OCI-LY1 (cell line): Measurements from ENCODE around the gene ARIH2.

Experiments
- H2AFZ ChIP-seq: fragments of 200-600 bp; sonication (generic), shearing (Covaris generic); 2 replicates; pipeline ENCODE4 v1.6.0; 2014; ENCODE audit warnings: antibody characterized with exemption, mild to moderate bottlenecking, low read length
- H3F3A ChIP-seq: fragments of 200-600 bp; sonication (generic), shearing (Covaris generic); 2 replicates; pipeline ENCODE4 v1.6.0; 2014; ENCODE audit warnings: mild to moderate bottlenecking, antibody characterized with exemption, low read length, moderate library complexity; ENCODE audit not compliant: insufficient read depth
- H3K27ac ChIP-seq: fragments of 200-600 bp; sonication (generic); 2 replicates; pipeline ENCODE4 v1.5.1; 2014; ENCODE audit warnings: low read length, mixed run types, mild to moderate bottlenecking, low read depth; ENCODE audit not compliant: poor library complexity, severe bottlenecking
- H3K27me3 ChIP-seq: fragments of 200-600 bp; sonication (generic); 2 replicates; pipeline ENCODE4 v1.6.0; 2014; ENCODE audit warnings: antibody characterized with exemption, mild to moderate bottlenecking, low read length, moderate library complexity; ENCODE audit not compliant: insufficient read depth
- H3K36me3 ChIP-seq: fragments of 200-600 bp; sonication (generic); 2 replicates; pipeline ENCODE4 v1.6.1; 2014; ENCODE audit warnings: mild to moderate bottlenecking, antibody characterized with exemption, low read length, moderate library complexity, mixed read lengths; ENCODE audit not compliant: insufficient read depth
- H3K4me1 ChIP-seq: fragments of 200-600 bp; sonication (generic); 2 replicates; pipeline ENCODE4 v1.5.1; 2014; ENCODE audit warnings: mild to moderate bottlenecking, low read length, moderate library complexity; ENCODE audit not compliant: insufficient read depth, severe bottlenecking
- H3K4me2 ChIP-seq: fragments of 200-600 bp; sonication (generic), shearing (Covaris generic); 2 replicates; pipeline ENCODE4 v1.6.1; 2014; ENCODE audit warnings: low read length
- H3K4me3 ChIP-seq: fragments of 200-600 bp; sonication (generic); 2 replicates; pipeline ENCODE4 v1.5.1; 2014; ENCODE audit warnings: low read length, low read depth, mild to moderate bottlenecking, mixed read lengths; ENCODE audit not compliant: poor library complexity, severe bottlenecking
- H3K79me2 ChIP-seq: fragments of 200-600 bp; shearing (Covaris generic); 2 replicates; pipeline ENCODE4 v1.6.1; 2016; ENCODE audit warnings: mixed run types, low read length, mixed read lengths; ENCODE audit not compliant: insufficient read depth
- H3K9ac ChIP-seq: fragments of 200-600 bp; sonication (generic), shearing (Covaris generic); 2 replicates; pipeline ENCODE4 v1.6.1; 2014; ENCODE audit warnings: mild to moderate bottlenecking, low read length, mixed read lengths
- H3K9me2 ChIP-seq: fragments of 200-600 bp; sonication (generic), shearing (Covaris generic); 2 replicates; pipeline ENCODE4 v1.6.1; 2014; ENCODE audit warnings: low read depth, mild to moderate bottlenecking, low read length, mixed read lengths
- H3K9me3 ChIP-seq: fragments of 200-600 bp; shearing (Covaris generic); 2 replicates; pipeline ENCODE4 v1.6.1; 2014; ENCODE audit warnings: low read length, mixed read lengths
- H4K20me1 ChIP-seq: fragments of 200-600 bp; sonication (generic), shearing (Covaris generic); 2 replicates; pipeline ENCODE4 v1.6.0; 2016; ENCODE audit warnings: mild to moderate bottlenecking, low read length; ENCODE audit not compliant: insufficient read depth
- EZH2 ChIP-seq: fragments of 200-600 bp; sonication (generic), shearing (Covaris generic); IDR thresholded peaks from 2 replicates; pipeline ENCODE4 v1.8.0; 2017; ENCODE audit warnings: borderline replicate concordance, mixed run types, mild to moderate bottlenecking, antibody characterized with exemption, low read length, moderate library complexity, mixed read lengths
- TF ChIP-seq, protein P1 (sequence below): fragments of 200-600 bp; sonication (generic), shearing (Covaris generic); IDR thresholded peaks from 2 replicates; pipeline ENCODE4 v1.5.1; 2017; ENCODE audit warnings: mild to moderate bottlenecking, antibody characterized with exemption, low read length, moderate library complexity, mixed read lengths

Gene ARIH2

DNA sequence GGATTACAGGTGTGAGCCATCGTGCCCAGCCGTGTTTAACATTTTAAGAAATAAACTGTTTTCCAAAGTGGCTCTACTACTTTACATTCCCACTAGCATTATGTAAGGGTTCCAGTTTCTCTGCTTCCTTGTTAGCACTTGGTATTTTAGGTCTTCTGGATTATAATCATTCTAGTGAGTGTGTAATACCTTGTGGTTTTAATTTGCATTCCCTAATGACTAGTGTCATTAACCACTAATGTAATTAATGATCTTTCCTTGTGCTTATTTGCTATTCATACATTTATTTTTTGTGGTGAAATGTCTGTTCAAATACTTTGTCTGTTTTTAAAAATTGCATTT is 30.7 kb downstream of the ARIH2 start:
- no peak overlapping the region for H3K4me2 ChIP-seq
- H3F3A ChIP-seq = no peaks in the 10 kb centered on the region
- no peak overlapping the region for H2AFZ ChIP-seq
- H4K20me1 ChIP-seq = no peaks in the 10 kb centered on the region
- H3K27me3 ChIP-seq = no peaks in the 10 kb centered on the region
- peaks cover 33% of the 10 kb centered on the region for H3K79me2 ChIP-seq
- TF ChIP-seq, protein P1, sequence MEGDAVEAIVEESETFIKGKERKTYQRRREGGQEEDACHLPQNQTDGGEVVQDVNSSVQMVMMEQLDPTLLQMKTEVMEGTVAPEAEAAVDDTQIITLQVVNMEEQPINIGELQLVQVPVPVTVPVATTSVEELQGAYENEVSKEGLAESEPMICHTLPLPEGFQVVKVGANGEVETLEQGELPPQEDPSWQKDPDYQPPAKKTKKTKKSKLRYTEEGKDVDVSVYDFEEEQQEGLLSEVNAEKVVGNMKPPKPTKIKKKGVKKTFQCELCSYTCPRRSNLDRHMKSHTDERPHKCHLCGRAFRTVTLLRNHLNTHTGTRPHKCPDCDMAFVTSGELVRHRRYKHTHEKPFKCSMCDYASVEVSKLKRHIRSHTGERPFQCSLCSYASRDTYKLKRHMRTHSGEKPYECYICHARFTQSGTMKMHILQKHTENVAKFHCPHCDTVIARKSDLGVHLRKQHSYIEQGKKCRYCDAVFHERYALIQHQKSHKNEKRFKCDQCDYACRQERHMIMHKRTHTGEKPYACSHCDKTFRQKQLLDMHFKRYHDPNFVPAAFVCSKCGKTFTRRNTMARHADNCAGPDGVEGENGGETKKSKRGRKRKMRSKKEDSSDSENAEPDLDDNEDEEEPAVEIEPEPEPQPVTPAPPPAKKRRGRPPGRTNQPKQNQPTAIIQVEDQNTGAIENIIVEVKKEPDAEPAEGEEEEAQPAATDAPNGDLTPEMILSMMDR = no peak
- TF ChIP-seq EZH2 = no peak
- peaks cover 5% of the 10 kb centered on the region for H3K4me1 ChIP-seq
- no peaks in the 10 kb centered on the region for H3K9me3 ChIP-seq
- H3K9ac ChIP-seq = no peak overlapping the region
- H3K4me3 ChIP-seq = no peak overlapping the region
- H3K9me2 ChIP-seq = no peaks in the 10 kb centered on the region
- peaks cover 26% of the 10 kb centered on the region; the same call in 1 of the 2 replicates for H3K36me3 ChIP-seq
- H3K27ac ChIP-seq = no peak overlapping the region

DNA sequence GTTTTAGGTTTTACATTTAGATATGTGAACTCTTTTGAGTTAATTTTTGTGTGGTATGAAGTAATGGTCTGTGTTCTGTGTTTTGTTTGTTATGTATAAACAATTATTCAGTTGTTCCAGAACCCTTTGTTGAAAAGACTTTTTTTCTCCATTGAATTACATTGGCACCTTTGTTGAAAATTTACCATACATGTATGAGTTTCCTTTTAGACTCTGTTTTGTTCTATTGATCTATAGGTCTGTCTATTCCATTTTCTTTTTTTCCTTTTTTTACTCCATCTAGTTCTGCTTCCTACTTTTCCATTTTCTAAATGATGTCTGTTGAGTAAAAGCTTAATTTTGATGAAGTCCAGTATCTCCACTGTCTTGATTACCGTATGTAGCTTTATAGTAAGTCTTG is 31.4 kb downstream of the ARIH2 start:
- Histone ChIP-seq H3F3A (no peaks in the 10 kb centered on the region), H3K9me2 (no peaks in the 10 kb centered on the region), H2AFZ (no peak overlapping the region), H3K4me3 (no peak overlapping the region), H4K20me1 (no peaks in the 10 kb centered on the region), H3K27ac (no peak overlapping the region), H3K79me2 (peaks cover 33% of the 10 kb centered on the region), H3K4me1 (peaks cover under 1% of the 10 kb centered on the region), H3K4me2 (no peak overlapping the region), H3K9ac (no peak overlapping the region), H3K9me3 (no peaks in the 10 kb centered on the region), H3K36me3 (peaks cover 28% of the 10 kb centered on the region; the same call in 1 of the 2 replicates), H3K27me3 (no peaks in the 10 kb centered on the region)
- TF ChIP-seq, protein P1 = no peak
- no peak for TF ChIP-seq EZH2

DNA sequence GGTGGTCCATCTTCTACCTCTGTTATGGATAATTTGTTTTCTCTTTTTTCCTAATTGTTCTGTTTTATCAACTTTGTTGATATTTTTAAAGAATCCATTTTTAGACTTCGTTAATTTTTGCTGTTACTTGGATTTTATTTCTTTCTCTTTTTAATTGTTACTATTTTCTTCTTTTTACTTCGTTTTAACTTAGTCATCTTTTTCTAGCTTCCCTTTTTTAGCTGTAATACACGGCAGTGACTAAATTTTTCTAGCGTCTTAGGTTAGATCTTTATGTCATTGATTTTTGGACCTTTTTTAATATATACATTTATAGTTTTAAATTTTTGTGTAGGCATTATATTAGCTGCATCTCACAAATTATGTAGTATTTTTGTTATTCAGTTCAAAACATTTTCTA is 33.1 kb downstream of the ARIH2 start:
- Histone ChIP-seq H4K20me1 (no peaks in the 10 kb centered on the region), H3K79me2 (peaks cover 43% of the 10 kb centered on the region), H3K9me3 (no peaks in the 10 kb centered on the region), H3K4me2 (no peak overlapping the region), H3K27ac (no peak overlapping the region), H3K36me3 (peaks cover 26% of the 10 kb centered on the region; the same call in 1 of the 2 replicates), H3K9me2 (no peaks in the 10 kb centered on the region), H3K4me1 (no peaks in the 10 kb centered on the region), H3K9ac (no peak overlapping the region), H3K27me3 (no peaks in the 10 kb centered on the region), H2AFZ (no peak overlapping the region), H3K4me3 (no peak overlapping the region), H3F3A (no peaks in the 10 kb centered on the region)
- TF ChIP-seq EZH2 = no peak
- TF ChIP-seq, protein P1 = no peak
